ENCODE data around the gene TCERG1L. TPM values are rescaled to one million over a fixed set of nuclear protein-coding genes. Genes with fewer than 3 reads are reported as not detected.

The TCERG1L gene
- total and polyA plus RNA-seq, 8 donors, result 0.18 TPM; not detected in 7

GRCh38 chr10:131355056-131355455, 43.5 kb upstream of the TCERG1L start:
- H3K4me1 ChIP-seq, result no peaks in the 10 kb centered on the region
- intact Hi-C loops (cut with DNase I; ENCODE audit: low total_unique reads), result no loop called here
- peaks cover 0 to 34% (median 0%) of the 10 kb centered on the region in 3 donors for H3K27me3 ChIP-seq
- peaks cover 0 to 13% (median 2%) of the 10 kb centered on the region in 4 donors for H3K9me3 ChIP-seq
- TF ChIP-seq POLR2AphosphoS5 (IDR thresholded peaks at IDR 0.05) (no peak), CTCF (IDR thresholded peaks at IDR 0.05) (no peak), POLR2A (IDR thresholded peaks at IDR 0.05) (no peak), EP300 (IDR thresholded peaks at IDR 0.05) (no peak)
- H3K27ac ChIP-seq, result no peak overlapping the region
- WGBS, 5 donors, result 80 to 89% (median 86%) methylated on average over 8 of the region's 8 CpGs
- no peak for DNase-seq
- no peak overlapping the region for H3K4me3 ChIP-seq
- H3K36me3 ChIP-seq, result no peaks in the 10 kb centered on the region

- peak in 1 of 2 donors; percentile 54 for DNase-seq
- H3K27me3 ChIP-seq, result peaks cover 0 to 39% (median 0%) of the 10 kb centered on the region in 3 donors
- no peak overlapping the region for H3K4me3 ChIP-seq
- no peaks in the 10 kb centered on the region for H3K36me3 ChIP-seq
- TF ChIP-seq POLR2A (IDR thresholded peaks at IDR 0.05) (no peak), EP300 (IDR thresholded peaks at IDR 0.05) (no peak), POLR2AphosphoS5 (IDR thresholded peaks at IDR 0.05) (no peak), CTCF (IDR thresholded peaks at IDR 0.05) (no peak)
- 58 to 65% (median 60%) methylated on average over 9 of the region's 9 CpGs for WGBS, 5 donors
- intact Hi-C loops (cut with DNase I; ENCODE audit: low total_unique reads), result no loop called here
- no peaks in the 10 kb centered on the region for H3K4me1 ChIP-seq
- peaks cover 0 to 6% (median 0%) of the 10 kb centered on the region in 4 donors for H3K9me3 ChIP-seq
- no peak overlapping the region for H3K27ac ChIP-seq
Observed at GRCh38 chr10:131354380-131354779, 42.9 kb upstream of the TCERG1L start.

GRCh38 chr10:131352765-131353290, 41.3 kb upstream of the TCERG1L start:
- TF ChIP-seq POLR2A (IDR thresholded peaks at IDR 0.05) (no peak), POLR2AphosphoS5 (IDR thresholded peaks at IDR 0.05) (no peak), EP300 (IDR thresholded peaks at IDR 0.05) (no peak), CTCF (IDR thresholded peaks at IDR 0.05) (no peak)
- no peaks in the 10 kb centered on the region for H3K4me1 ChIP-seq
- WGBS, 5 donors, result 79 to 88% (median 86%) methylated on average over 3 to 7 of the region's 7 CpGs

GRCh38 chr10:131350660-131351059, 39.1 kb upstream of the TCERG1L start:
- no peak for DNase-seq
- 67 to 81% (median 74%) methylated on average over 10 of the region's 10 CpGs for WGBS, 5 donors
- Histone ChIP-seq H3K9me3 (peaks cover 0 to 6% (median 0%) of the 10 kb centered on the region in 4 donors), H3K27me3 (peaks cover 0 to 38% (median 0%) of the 10 kb centered on the region in 3 donors), H3K36me3 (no peaks in the 10 kb centered on the region), H3K4me3 (no peak overlapping the region), H3K27ac (no peak overlapping the region), H3K4me1 (no peaks in the 10 kb centered on the region)
- no peak for TF ChIP-seq POLR2AphosphoS5 (IDR thresholded peaks at IDR 0.05)
- intact Hi-C loops (cut with DNase I; ENCODE audit: low total_unique reads), result no loop called here

More at GRCh38 chr10:131352765-131353290, 41.3 kb upstream of the TCERG1L start:
- Histone ChIP-seq H3K27ac (no peak overlapping the region), H3K4me3 (no peak overlapping the region), H3K9me3 (peaks cover 0 to 6% (median 0%) of the 10 kb centered on the region in 4 donors), H3K36me3 (no peaks in the 10 kb centered on the region), H3K27me3 (peaks cover 0 to 46% (median 0%) of the 10 kb centered on the region in 3 donors)
- intact Hi-C loops (cut with DNase I; ENCODE audit: low total_unique reads), result no loop called here
- DNase-seq, result no peak

- TF ChIP-seq POLR2A (IDR thresholded peaks at IDR 0.05) (no peak), POLR2AphosphoS5 (IDR thresholded peaks at IDR 0.05) (no peak), EP300 (IDR thresholded peaks at IDR 0.05) (no peak), CTCF (IDR thresholded peaks at IDR 0.05) (no peak)
- H3K4me3 ChIP-seq, result no peak overlapping the region
- WGBS, 5 donors, result 25 to 54% (median 43%) methylated on average over 5 of the region's 5 CpGs
- no peaks in the 10 kb centered on the region for H3K4me1 ChIP-seq
- intact Hi-C loops (cut with DNase I; ENCODE audit: low total_unique reads), result no loop called here
- H3K27me3 ChIP-seq, result peaks cover 0 to 38% (median 0%) of the 10 kb centered on the region in 3 donors
- no peaks in the 10 kb centered on the region for H3K36me3 ChIP-seq
- H3K9me3 ChIP-seq, result peaks cover 0 to 6% (median 0%) of the 10 kb centered on the region in 4 donors
- no peak for DNase-seq
- H3K27ac ChIP-seq, result no peak overlapping the region
Observed at GRCh38 chr10:131350245-131350644, 38.7 kb upstream of the TCERG1L start.

All from stomach (tissue), 9 donors.